Keratinocyte (primary cell): ENCODE results near the gene MTHFR. TPM values are rescaled to one million over a fixed set of nuclear protein-coding genes. Genes with fewer than 3 reads are reported as not detected.

ENCODE experiments used
- DNase-seq: peaks from one replicate; pipeline ENCODE4 v3.0.0-alpha.2; 2011; ENCODE audit warnings: low read depth, missing footprints, low spot score
- FAIRE-seq: peaks from 2 replicates; lab custom pipeline; 2011; peaks lifted over from hg19 to GRCh38; lab: Jason Lieb, UNC
- H2AFZ ChIP-seq: 2 replicates; pipeline ENCODE4 v1.6.0; 2012; ENCODE audit warnings: low read length, control low read depth, inconsistent platforms; ENCODE audit not compliant: control insufficient read depth
- H3K27ac ChIP-seq: 2 replicates; pipeline ENCODE4 v1.5.1; 2011; ENCODE audit warnings: low read length; ENCODE audit not compliant: control insufficient read depth, insufficient read depth
- H3K27me3 ChIP-seq: 3 replicates; pipeline ENCODE4 v1.6.0; 2011; ENCODE audit warnings: low read length; ENCODE audit not compliant: control insufficient read depth, insufficient read depth; ENCODE audit errors: extremely low read depth
- H3K36me3 ChIP-seq, 2 experiments: 2 replicates in 1 of 2; 3 replicates in 1 of 2; pipeline ENCODE4 v1.5.1; 2011; ENCODE audit warnings: low read length in 2 of 2, mild to moderate bottlenecking in 1 of 2; ENCODE audit not compliant: control insufficient read depth in 2 of 2, insufficient read depth in 2 of 2; ENCODE audit errors: extremely low read depth in 1 of 2
- H3K4me1 ChIP-seq: 3 replicates; pipeline ENCODE4 v1.5.1; 2011; ENCODE audit warnings: low read length; ENCODE audit not compliant: control insufficient read depth, insufficient read depth; ENCODE audit errors: extremely low read depth
- H3K4me2 ChIP-seq: 3 replicates; pipeline ENCODE4 v1.6.0; 2011; ENCODE audit warnings: low read depth, low read length; ENCODE audit not compliant: control insufficient read depth, insufficient read depth; ENCODE audit errors: extremely low read depth
- H3K4me3 ChIP-seq, 3 experiments: fragments of 200-600 bp in 1 of 3; sonication (generic) in 1 of 3; 2 replicates in 2 of 3; 3 replicates in 1 of 3; pipeline ENCODE4 v1.5.1; 2011 to 2016; ENCODE audit warnings: low read length in 3 of 3, mild to moderate bottlenecking in 3 of 3, control low read depth in 2 of 3, inconsistent platforms in 1 of 3, low read depth in 1 of 3, mixed read lengths in 1 of 3, mixed run types in 1 of 3, moderate library complexity in 1 of 3; ENCODE audit not compliant: control insufficient read depth in 2 of 3, insufficient read depth in 2 of 3; ENCODE audit errors: extremely low read depth in 1 of 3
- H3K79me2 ChIP-seq: 2 replicates; pipeline ENCODE4 v1.6.0; 2012; ENCODE audit warnings: low read length; ENCODE audit not compliant: control insufficient read depth, insufficient read depth
- H3K9ac ChIP-seq: 3 replicates; pipeline ENCODE4 v1.6.0; 2011; ENCODE audit warnings: low read length; ENCODE audit not compliant: control insufficient read depth, insufficient read depth; ENCODE audit errors: extremely low read depth
- H3K9me1 ChIP-seq: 3 replicates; pipeline ENCODE4 v1.6.0; 2011; ENCODE audit warnings: low read length; ENCODE audit not compliant: control insufficient read depth, insufficient read depth; ENCODE audit errors: extremely low read depth
- H3K9me3 ChIP-seq: 2 replicates; pipeline ENCODE4 v1.5.1; 2012; ENCODE audit warnings: low read depth, low read length; ENCODE audit not compliant: control insufficient read depth
- H4K20me1 ChIP-seq: 3 replicates; pipeline ENCODE4 v1.6.0; 2011; ENCODE audit warnings: low read length; ENCODE audit not compliant: control insufficient read depth, insufficient read depth; ENCODE audit errors: extremely low read depth
- CTCF ChIP-seq, 3 experiments: IDR thresholded peaks in 1 of 3; conservative IDR thresholded peaks in 1 of 3; optimal IDR thresholded peaks in 1 of 3; 2 replicates in 2 of 3; 3 replicates in 1 of 3; pipeline versions ENCODE3 to v1.5.1; 2011; ENCODE audit warnings: low read length in 3 of 3, mild to moderate bottlenecking in 3 of 3, moderate library complexity in 2 of 3, control low read depth in 1 of 3, inconsistent platforms in 1 of 3; ENCODE audit not compliant: insufficient read depth in 2 of 3; ENCODE audit errors: extremely low read depth in 1 of 3
- EZH2 ChIP-seq: IDR thresholded peaks from one replicate; pipeline ENCODE4 v1.6.1; 2012; ENCODE audit warnings: inconsistent platforms, mild to moderate bottlenecking, low read length, moderate library complexity
- dilution Hi-C: fragments of 300-500 bp; cut with MboI; formaldehyde crosslinking; loops from one replicate; pipeline ENCODE4 v1.7.0; 2020; ENCODE audit warnings: low sequenced_read_pairs; ENCODE audit not compliant: extremely low pct_ligation_motif_present
- polyA plus RNA-seq, 5 experiments: library from polyadenylated mRNA; depleted of rRNA in 3 of 5; stranded (reverse) in 3 of 5; stranded (forward) in 1 of 5; unstranded in 1 of 5; fragments of >200 nt; gene quantifications; 1 replicate in 1 of 5; 2 replicates in 3 of 5; 3 replicates in 1 of 5; pipeline versions ENCODE4 v1.2.1 to v1.2.3, GENCODE V29; 2011 to 2012; ENCODE audit warnings: missing spikeins in 2 of 5, low read depth in 1 of 5, low replicate concordance in 1 of 5

The MTHFR gene
- polyA plus RNA-seq, 1 donor (not counting 4 experiments of a cell fraction or from before 2014, with no cell fraction given), result 5.2 TPM

GRCh38 chr1:11799896-11800295 lies 5.9 kb downstream of the MTHFR start:
- Histone ChIP-seq H3K9me3 (no peaks in the 10 kb centered on the region), H3K79me2 (no peaks in the 10 kb centered on the region), H2AFZ (no peak overlapping the region), H3K9ac (no peak overlapping the region), H3K4me2 (no peak overlapping the region), H3K4me1 (peaks cover 30% of the 10 kb centered on the region), H3K27ac (no peak overlapping the region), H3K9me1 (no peaks in the 10 kb centered on the region), H3K36me3 (peaks cover 8 to 18% of the 10 kb centered on the region in 2 experiments), H3K27me3 (no peaks in the 10 kb centered on the region), H4K20me1 (no peaks in the 10 kb centered on the region), H3K4me3 (no peak overlapping the region)
- DNase-seq, result no peak
- no peak for FAIRE-seq
- TF ChIP-seq EZH2 (no peak), CTCF (optimal IDR thresholded peaks at IDR 0.05 in 1 of 3, IDR thresholded peaks at IDR 0.05 in 1 of 3, conservative IDR thresholded peaks at IDR 0.05 in 1 of 3; ENCODE audit: extremely low read depth in 1 of 3, insufficient read depth in 2 of 3, low read length in 3 of 3) (no peak)
- dilution Hi-C loops, result no loop called here

DNA sequence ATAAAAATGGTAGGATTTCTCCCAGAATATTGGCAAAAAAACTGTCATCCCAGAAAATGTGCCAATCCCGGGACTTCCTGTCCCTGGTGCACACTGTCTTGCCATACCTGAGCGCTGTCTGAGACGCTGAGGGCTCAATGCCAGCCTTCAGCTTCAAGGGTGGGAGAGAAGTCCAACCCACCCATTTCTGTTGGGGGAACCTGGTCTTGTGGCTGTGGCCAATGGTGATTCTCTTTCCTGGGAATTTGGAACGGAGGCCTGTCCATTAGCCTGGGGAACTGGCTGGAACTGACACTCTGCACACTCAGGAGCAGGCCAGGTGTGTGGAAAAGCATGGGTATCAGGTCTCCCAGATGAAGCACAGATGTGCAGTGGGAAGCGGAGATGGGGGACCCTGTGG lies 6.7 kb downstream of the MTHFR start:
- dilution Hi-C loops, result no loop called here
- no peaks in the 10 kb centered on the region for H3K9me3 ChIP-seq
- no peaks in the 10 kb centered on the region for H3K27me3 ChIP-seq
- no peaks in the 10 kb centered on the region for H4K20me1 ChIP-seq
- H3K4me3 ChIP-seq, result no peak overlapping the region
- peaks cover 22% of the 10 kb centered on the region for H3K4me1 ChIP-seq
- FAIRE-seq, result no peak
- no peaks in the 10 kb centered on the region for H3K79me2 ChIP-seq
- H2AFZ ChIP-seq, result no peak overlapping the region
- no peak overlapping the region for H3K27ac ChIP-seq
- H3K36me3 ChIP-seq, result peaks cover 8 to 18% of the 10 kb centered on the region in 2 experiments
- H3K9me1 ChIP-seq, result no peaks in the 10 kb centered on the region
- no peak overlapping the region for H3K9ac ChIP-seq
- DNase-seq, result no peak
- TF ChIP-seq EZH2 (no peak), CTCF (optimal IDR thresholded peaks at IDR 0.05 in 1 of 3, IDR thresholded peaks at IDR 0.05 in 1 of 3, conservative IDR thresholded peaks at IDR 0.05 in 1 of 3; ENCODE audit: extremely low read depth in 1 of 3, insufficient read depth in 2 of 3, low read length in 3 of 3) (no peak)
- H3K4me2 ChIP-seq, result no peak overlapping the region
